Epithelial cell of esophagus (primary cell): ENCODE measurements around the gene MUC5B.

Experiments
- DNase-seq: peaks from one replicate; pipeline ENCODE4 v3.0.0; 2010; ENCODE audit warnings: low read depth
- H3K4me3 ChIP-seq: 2 replicates; pipeline ENCODE4 v1.5.1; 2011; ENCODE audit warnings: mild to moderate bottlenecking, low read length, control low read depth
- CTCF ChIP-seq: IDR thresholded peaks from 2 replicates; pipeline ENCODE4 v1.5.1; 2011; ENCODE audit warnings: low read depth, mild to moderate bottlenecking, low read length, control low read depth, inconsistent platforms; ENCODE audit not compliant: insufficient read depth; ENCODE audit errors: missing control alignments

Gene MUC5B

GRCh38 chr11:1279674-1280055 is 56.8 kb downstream of the MUC5B start:
- no peak for DNase-seq
- no peak for TF ChIP-seq CTCF
- H3K4me3 ChIP-seq: no peak overlapping the region

GRCh38 chr11:1280116-1281035 is 57.5 kb downstream of the MUC5B start:
- H3K4me3 ChIP-seq: no peak overlapping the region
- no peak for TF ChIP-seq CTCF
- no peak for DNase-seq

GRCh38 chr11:1281326-1281973 is 58.6 kb downstream of the MUC5B start:
- no peak overlapping the region for H3K4me3 ChIP-seq
- no peak for DNase-seq
- no peak for TF ChIP-seq CTCF

- DNase-seq: no peak
- H3K4me3 ChIP-seq: no peak overlapping the region
Observed at GRCh38 chr11:1281974-1282365, 59.1 kb downstream of the MUC5B start.

GRCh38 chr11:1283091-1283511 is 60.2 kb downstream of the MUC5B start:
- no peak for DNase-seq
- H3K4me3 ChIP-seq: no peak overlapping the region
- TF ChIP-seq CTCF: no peak

More at GRCh38 chr11:1281974-1282365, 59.1 kb downstream of the MUC5B start:
- TF ChIP-seq CTCF: no peak

GRCh38 chr11:1283906-1284305 is 61.0 kb downstream of the MUC5B start:
- no peak for TF ChIP-seq CTCF
- no peak for DNase-seq
- no peak overlapping the region for H3K4me3 ChIP-seq
